Esophagus muscularis mucosa (tissue), 4 donors: ENCODE measurements around the gene B3GNT7. TPM values are rescaled to one million over a fixed set of nuclear protein-coding genes. Genes with fewer than 3 reads are reported as not detected.

Source experiments
- DNase-seq: peaks from one replicate; pipeline ENCODE4 v3.0.0-alpha.2; 2017; ENCODE audit errors: extremely low spot score
- H3K27ac ChIP-seq, 4 donors: fragments of 200-600 bp; sonication (generic); replicated peaks in 1 of 4; 1 replicate in 3 of 4; 2 replicates in 1 of 4; pipeline ENCODE4 v1.5.1; 2016 to 2019; ENCODE audit warnings: mild to moderate bottlenecking in 1 of 4
- H3K27me3 ChIP-seq, 4 donors: fragments of 200-600 bp; sonication (generic); one replicate each; pipeline versions ENCODE4 v1.5.1 to v1.6.0; 2016 to 2019
- H3K36me3 ChIP-seq, 4 donors: fragments of 200-600 bp; sonication (generic); one replicate each; pipeline ENCODE4 v1.5.1; 2016 to 2019
- H3K4me1 ChIP-seq, 4 donors: fragments of 200-600 bp; sonication (generic); one replicate each; pipeline ENCODE4 v1.5.1; 2016 to 2019
- H3K4me3 ChIP-seq, 4 donors: fragments of 200-600 bp; sonication (generic); 1 replicate in 2 of 4; 2 replicates in 2 of 4; pipeline ENCODE4 v1.5.1; 2016 to 2019; ENCODE audit warnings: mild to moderate bottlenecking in 4 of 4, moderate library complexity in 1 of 4
- H3K9me3 ChIP-seq, 4 donors: fragments of 200-600 bp; sonication (generic); 1 replicate in 3 of 4; 2 replicates in 1 of 4; pipeline ENCODE4 v1.5.1; 2016 to 2019
- EP300 ChIP-seq: sonication (generic); formaldehyde crosslinking; IDR thresholded peaks from one replicate; pipeline ENCODE4 v1.6.1; 2017; ENCODE audit warnings: antibody characterized with exemption
- POLR2A ChIP-seq: fragments of 450-650 bp; IDR thresholded peaks from one replicate; pipeline ENCODE4 v1.6.1; 2017; ENCODE audit warnings: antibody characterized with exemption, moderate library complexity, mild to moderate bottlenecking, low read depth
- POLR2AphosphoS5 ChIP-seq, 2 donors: sonication (generic); formaldehyde crosslinking; IDR thresholded peaks; one replicate each; pipeline ENCODE4 v1.6.1; 2017; ENCODE audit warnings: antibody characterized with exemption in 2 of 2
- WGBS: methylation state at CpG from one replicate; pipeline ENCODE4 v1.1.5; 2018; 5-methylcytosine and 5-hydroxymethylcytosine counted together
- intact Hi-C: fragments of 100-400 bp; cut with DNase I; formaldehyde crosslinking; loops from one replicate; pipeline ENCODE4 v1.15.1; 2023
- total RNA-seq, 4 donors: library from RNA; depleted of rRNA; stranded (reverse); fragments of >200 nt; gene quantifications; one replicate each; pipeline versions ENCODE4 v1.1.0 to v1.2.1, GENCODE V29; 2016
- TF ChIP-seq, protein P1 (sequence below), 3 experiments: fragments of 200-600 bp in 2 of 3; fragments of 450-650 bp in 1 of 3; sonication (generic) in 2 of 3; IDR thresholded peaks; one replicate each; pipeline ENCODE4 v1.5.1; 2017 to 2019; ENCODE audit warnings: antibody characterized with exemption in 3 of 3, mild to moderate bottlenecking in 2 of 3, moderate library complexity in 1 of 3

The B3GNT7 gene
- total RNA-seq, 4 donors from 2014 or later = 3.7 to 7.0 (median 4.5) TPM

DNA sequence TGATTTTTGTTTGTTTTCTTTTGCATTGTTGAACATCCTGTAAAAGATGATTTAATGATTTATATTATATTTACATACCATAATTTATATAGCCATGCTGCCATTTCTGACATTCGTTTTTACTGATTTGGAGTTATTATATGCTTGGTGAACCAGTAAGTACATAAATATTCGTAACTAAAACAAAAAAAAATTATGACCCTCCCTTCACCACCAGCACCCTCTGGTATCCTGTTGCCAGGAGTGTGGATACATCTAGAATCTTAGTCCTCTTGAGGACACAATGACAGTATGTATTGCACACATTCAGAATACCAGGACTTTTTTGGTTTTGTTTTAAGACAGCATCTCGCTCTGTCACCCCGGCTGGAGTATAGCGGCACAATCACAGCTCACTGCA, 43.9 kb upstream of the B3GNT7 start:
- WGBS = 91% methylated on average over 5 of the region's 5 CpGs
- DNase-seq = no peak
- no peaks in the 10 kb centered on the region for H3K27me3 ChIP-seq
- no peak overlapping the region for H3K4me3 ChIP-seq
- TF ChIP-seq POLR2A = no peak
- TF ChIP-seq EP300 = no peak
- TF ChIP-seq, protein P1, sequence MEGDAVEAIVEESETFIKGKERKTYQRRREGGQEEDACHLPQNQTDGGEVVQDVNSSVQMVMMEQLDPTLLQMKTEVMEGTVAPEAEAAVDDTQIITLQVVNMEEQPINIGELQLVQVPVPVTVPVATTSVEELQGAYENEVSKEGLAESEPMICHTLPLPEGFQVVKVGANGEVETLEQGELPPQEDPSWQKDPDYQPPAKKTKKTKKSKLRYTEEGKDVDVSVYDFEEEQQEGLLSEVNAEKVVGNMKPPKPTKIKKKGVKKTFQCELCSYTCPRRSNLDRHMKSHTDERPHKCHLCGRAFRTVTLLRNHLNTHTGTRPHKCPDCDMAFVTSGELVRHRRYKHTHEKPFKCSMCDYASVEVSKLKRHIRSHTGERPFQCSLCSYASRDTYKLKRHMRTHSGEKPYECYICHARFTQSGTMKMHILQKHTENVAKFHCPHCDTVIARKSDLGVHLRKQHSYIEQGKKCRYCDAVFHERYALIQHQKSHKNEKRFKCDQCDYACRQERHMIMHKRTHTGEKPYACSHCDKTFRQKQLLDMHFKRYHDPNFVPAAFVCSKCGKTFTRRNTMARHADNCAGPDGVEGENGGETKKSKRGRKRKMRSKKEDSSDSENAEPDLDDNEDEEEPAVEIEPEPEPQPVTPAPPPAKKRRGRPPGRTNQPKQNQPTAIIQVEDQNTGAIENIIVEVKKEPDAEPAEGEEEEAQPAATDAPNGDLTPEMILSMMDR (IDR thresholded peaks at IDR 0.05) = no peak
- no peak for TF ChIP-seq POLR2AphosphoS5 (IDR thresholded peaks at IDR 0.05)
- peaks cover 0 to 36% (median 13%) of the 10 kb centered on the region in 4 donors for H3K36me3 ChIP-seq
- peaks cover 4 to 18% (median 10%) of the 10 kb centered on the region in 4 donors for H3K4me1 ChIP-seq
- no peaks in the 10 kb centered on the region for H3K9me3 ChIP-seq
- H3K27ac ChIP-seq = no peak overlapping the region
- intact Hi-C loops = no loop called here

DNA sequence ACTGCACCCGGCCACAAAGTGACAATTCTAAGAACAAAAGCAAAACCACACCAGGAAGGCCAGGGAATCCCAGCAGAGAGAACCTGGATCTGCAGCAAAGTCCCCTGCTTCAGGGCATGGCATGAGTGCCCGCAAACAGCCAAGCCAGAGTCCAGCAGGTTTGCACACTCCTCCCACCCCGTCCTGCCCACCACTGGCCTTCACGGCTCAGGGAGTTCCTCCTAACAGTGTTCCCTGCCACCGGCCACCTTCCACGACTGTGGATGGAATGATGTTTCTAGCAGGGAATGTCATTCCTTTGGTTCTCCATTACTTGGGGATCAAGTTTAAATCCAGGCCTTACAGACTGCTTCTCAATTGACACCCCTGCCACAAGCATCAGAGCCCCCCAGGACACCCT, 42.0 kb upstream of the B3GNT7 start:
- WGBS = 88% methylated on average over 4 of the region's 6 CpGs
- Histone ChIP-seq H3K9me3 (no peaks in the 10 kb centered on the region), H3K27me3 (no peaks in the 10 kb centered on the region), H3K36me3 (peaks cover 0 to 39% (median 16%) of the 10 kb centered on the region in 4 donors), H3K4me1 (peaks cover 4 to 12% (median 6%) of the 10 kb centered on the region in 4 donors), H3K27ac (no peak overlapping the region), H3K4me3 (no peak overlapping the region)
- TF ChIP-seq EP300 (no peak), POLR2A (no peak), POLR2AphosphoS5 (IDR thresholded peaks at IDR 0.05) (no peak)
- TF ChIP-seq, protein P1 (IDR thresholded peaks at IDR 0.05) = no peak
- intact Hi-C loops = no loop called here
- DNase-seq = no peak

DNA sequence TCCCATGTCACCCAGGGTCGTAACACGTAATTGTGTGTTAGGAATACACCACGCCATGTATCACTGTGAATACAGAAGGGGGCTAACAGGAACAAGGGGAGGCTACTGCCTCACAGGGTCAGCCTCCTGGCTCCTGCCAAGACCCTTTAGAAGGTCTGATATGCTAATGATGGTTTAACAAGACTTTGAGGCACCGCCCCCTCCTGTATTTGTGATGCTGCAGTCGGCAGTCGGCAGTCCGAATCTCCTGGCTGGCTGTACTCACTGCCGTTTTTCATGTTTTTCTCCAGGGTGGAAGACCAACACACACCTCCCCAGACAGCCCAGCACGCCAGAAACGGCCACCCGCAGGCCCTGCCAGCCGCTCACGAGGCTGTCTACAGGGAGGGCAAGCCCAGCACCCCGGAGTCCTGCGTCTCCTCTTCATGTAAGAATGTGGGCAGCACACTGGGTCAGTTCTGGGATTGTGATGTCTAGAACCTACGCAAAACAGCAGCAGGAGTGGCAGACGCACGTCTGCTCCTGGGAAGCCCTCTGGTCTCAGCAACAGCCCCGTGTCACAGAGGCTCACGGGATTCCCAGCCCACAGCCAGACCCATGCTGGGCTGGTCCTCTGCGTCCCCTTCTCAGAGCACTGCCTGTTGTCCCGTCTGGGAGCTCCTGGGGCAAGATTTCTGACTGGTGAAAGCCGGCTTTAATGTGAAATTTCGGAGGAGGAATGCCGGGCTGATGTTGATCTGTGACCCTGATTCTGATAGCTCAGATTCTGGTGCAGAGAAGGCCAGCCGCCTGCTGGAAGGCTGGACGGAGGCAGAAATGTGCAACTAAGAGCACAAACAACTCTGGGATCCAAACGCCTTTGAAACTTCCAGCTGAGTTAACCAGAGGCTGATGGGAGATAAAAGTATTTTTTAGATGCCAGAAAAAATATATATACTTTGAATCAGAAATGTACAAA, 39.7 kb upstream of the B3GNT7 start:
- Histone ChIP-seq H3K9me3 (no peaks in the 10 kb centered on the region), H3K27ac (no peak overlapping the region), H3K27me3 (no peaks in the 10 kb centered on the region), H3K4me3 (no peak overlapping the region), H3K36me3 (peaks cover 0 to 57% (median 27%) of the 10 kb centered on the region in 4 donors), H3K4me1 (peaks cover 0 to 5% (median 4%) of the 10 kb centered on the region in 4 donors)
- intact Hi-C loops = no loop called here
- DNase-seq = no peak
- TF ChIP-seq EP300 (no peak), POLR2A (no peak), POLR2AphosphoS5 (IDR thresholded peaks at IDR 0.05) (no peak)
- TF ChIP-seq, protein P1 (IDR thresholded peaks at IDR 0.05) = no peak
- WGBS = 67% methylated on average over 26 of the region's 28 CpGs

DNA sequence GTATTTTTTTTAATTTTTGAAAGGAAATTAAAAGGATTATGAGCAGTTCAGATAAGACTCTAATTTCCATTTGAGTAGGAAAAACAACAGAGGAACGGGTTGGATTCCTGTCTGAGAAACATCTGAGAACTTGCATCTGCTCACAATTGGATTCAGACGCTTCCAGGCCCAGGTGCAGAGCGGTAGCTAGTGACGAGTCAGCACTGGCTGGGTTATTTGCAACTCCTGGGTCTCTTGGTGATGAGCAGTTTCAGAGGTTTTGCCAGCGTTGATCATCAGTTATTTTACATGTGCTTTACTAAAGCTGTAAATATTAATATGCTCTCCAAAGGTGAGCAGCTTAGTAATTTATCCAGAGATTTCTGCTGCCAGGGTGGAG, 39.1 kb upstream of the B3GNT7 start:
- H3K4me1 ChIP-seq = peaks cover 0 to 5% (median 4%) of the 10 kb centered on the region in 4 donors
- TF ChIP-seq, protein P1 (IDR thresholded peaks at IDR 0.05) = no peak
- TF ChIP-seq POLR2AphosphoS5 (IDR thresholded peaks at IDR 0.05) (no peak), EP300 (no peak), POLR2A (no peak)
- no peak overlapping the region for H3K27ac ChIP-seq
- WGBS = 57% methylated on average over 5 of the region's 5 CpGs
- H3K27me3 ChIP-seq = no peaks in the 10 kb centered on the region
- H3K4me3 ChIP-seq = no peak overlapping the region
- intact Hi-C loops = no loop called here
- no peak for DNase-seq
- H3K36me3 ChIP-seq = peaks cover 0 to 64% (median 34%) of the 10 kb centered on the region in 4 donors
- no peaks in the 10 kb centered on the region for H3K9me3 ChIP-seq
